ENCODE data around the gene ERBB4.

- TF ChIP-seq CTCF (IDR thresholded peaks at IDR 0.05) (no peak), ZFX (IDR thresholded peaks at IDR 0.05; ENCODE audit: borderline replicate concordance) (no peak)
Measured at GRCh38 chr2:212022966-212023365, 515.6 kb downstream of the ERBB4 start.

All from 22Rv1 (cell line).